NCI-H1417 treated with DMSO at 0.1 percent for 48 hours (cell line): ENCODE data around the gene ATXN7L3.
"Not testable (repeated sequence)": the region's sequence is repeated elsewhere in the genome, so short reads cannot be mapped to it uniquely, and the experiment has no call there.

ENCODE experiments used
- DNase-seq: peaks from one replicate; lab custom pipeline; 2025; lab: John Stamatoyannopoulos, UW

Gene ATXN7L3, protein sequence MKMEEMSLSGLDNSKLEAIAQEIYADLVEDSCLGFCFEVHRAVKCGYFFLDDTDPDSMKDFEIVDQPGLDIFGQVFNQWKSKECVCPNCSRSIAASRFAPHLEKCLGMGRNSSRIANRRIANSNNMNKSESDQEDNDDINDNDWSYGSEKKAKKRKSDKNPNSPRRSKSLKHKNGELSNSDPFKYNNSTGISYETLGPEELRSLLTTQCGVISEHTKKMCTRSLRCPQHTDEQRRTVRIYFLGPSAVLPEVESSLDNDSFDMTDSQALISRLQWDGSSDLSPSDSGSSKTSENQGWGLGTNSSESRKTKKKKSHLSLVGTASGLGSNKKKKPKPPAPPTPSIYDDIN

GRCh38 chr17:44199553-44200477 lies at the start of gene ATXN7L3:
TSS of gene ATXN7L3 (minus strand) at chr17:44199884. CDS start at chr17:44198070, 1,814 bp downstream.
- DNase-seq: peak; percentile 79

DNA sequence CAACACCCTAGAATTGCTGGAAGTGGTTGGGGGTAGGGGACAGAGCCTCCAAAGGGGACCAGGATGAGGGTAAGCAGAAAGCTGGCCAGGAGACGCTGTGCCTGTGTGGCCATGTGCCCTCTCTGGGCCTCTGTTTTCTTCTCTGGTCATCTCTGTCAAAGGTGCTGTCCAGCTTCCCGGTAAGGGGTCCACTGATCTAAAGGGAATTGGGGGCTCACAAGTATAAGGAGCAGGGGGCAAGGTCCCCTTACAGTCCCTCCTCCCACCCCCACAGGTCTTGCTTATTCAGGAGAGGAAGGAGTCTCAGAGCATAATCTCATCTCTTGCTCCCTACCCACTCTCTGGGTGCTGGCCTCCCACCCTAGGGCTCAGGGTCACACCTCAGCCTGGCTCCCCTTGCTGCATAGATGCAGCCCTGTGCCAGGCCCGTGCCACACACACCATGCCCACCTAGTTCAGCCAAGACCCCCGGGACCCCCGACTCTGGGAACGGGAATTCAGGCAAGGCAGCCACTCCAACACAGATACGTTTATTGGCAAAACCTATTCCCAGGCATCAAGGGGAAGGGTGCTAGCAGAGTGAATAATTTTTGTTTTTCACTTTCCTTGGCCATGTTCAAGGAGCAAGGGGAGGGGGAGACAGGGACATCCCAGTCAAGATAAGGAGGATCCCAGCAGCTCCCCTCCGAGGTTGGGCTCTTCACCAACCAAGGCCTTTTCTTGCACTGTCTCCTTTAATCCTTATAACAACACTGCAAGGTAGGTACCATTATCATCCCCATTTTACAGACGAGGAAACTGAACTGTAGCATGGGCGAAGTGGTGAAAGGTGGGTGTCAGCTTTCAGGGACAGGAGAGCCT lies 48.4 kb upstream of the ATXN7L3 start:
- no peak for DNase-seq

GRCh38 chr17:44247440-44247841 lies 47.8 kb upstream of the ATXN7L3 start:
- no peak for DNase-seq

- no peak for DNase-seq
These were observed 41.5 kb upstream of the ATXN7L3 start for GRCh38 chr17:44241106-44241624.

DNA sequence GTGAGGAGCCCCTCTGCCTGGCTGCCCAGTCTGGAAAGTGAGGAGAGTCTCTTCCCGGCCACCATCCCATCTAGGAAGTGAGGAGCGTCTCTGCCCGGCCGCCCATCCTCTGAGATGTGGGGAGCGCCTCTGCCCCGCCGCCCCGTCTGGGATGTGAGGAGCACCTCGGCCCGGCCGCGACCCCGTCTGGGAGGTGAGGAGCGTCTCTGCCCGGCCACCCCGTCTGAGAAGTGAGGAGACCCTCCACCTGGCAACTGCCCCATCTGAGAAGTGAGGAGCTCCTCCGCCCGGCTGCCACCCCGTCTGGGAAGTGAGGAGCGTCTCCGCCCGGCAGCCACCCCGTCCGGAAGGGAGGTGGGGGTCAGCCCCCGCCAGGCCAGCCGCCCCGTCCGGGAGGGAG lies 38.2 kb upstream of the ATXN7L3 start:
- DNase-seq: not testable (repeated sequence)

- no peak for DNase-seq
These were observed 36.8 kb upstream of the ATXN7L3 start for GRCh38 chr17:44236444-44236991.

DNA sequence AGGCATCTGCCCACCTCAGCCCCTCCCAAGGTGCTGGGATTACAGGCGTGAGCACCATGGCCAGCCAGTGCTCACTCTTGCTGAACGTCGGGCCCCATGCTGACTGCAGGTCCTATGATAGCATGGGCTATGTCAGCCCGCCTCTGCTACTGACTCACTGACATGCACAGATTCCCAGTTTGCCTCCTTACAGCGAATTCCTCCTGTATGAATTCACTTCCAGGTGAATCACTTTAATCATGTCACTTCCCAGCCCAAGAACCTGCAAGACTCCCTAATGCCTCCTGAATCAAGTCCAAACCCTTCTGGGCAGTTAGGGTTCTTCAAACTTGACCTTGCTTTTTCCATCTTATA lies 35.9 kb upstream of the ATXN7L3 start:
- DNase-seq: no peak

DNA sequence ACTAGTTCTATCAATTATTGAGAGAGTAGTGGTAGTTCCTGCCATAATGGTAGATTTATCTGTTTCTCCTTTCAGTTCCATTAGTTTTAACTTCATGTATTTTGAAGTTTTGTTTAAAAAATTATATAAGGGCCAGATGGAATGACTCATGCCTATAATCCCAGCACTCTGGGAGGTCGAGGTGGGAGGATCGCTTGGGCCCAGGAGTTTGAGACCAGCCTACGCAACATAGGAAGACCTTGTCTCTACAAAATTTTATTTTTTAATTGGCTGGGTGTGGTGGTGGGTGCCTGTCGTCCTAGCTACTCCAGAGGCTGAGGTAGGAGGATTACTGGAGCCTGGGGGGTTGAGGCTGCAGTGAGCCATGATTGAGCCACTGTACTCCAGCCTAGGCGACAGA lies 33.9 kb upstream of the ATXN7L3 start:
- DNase-seq: no peak

DNA sequence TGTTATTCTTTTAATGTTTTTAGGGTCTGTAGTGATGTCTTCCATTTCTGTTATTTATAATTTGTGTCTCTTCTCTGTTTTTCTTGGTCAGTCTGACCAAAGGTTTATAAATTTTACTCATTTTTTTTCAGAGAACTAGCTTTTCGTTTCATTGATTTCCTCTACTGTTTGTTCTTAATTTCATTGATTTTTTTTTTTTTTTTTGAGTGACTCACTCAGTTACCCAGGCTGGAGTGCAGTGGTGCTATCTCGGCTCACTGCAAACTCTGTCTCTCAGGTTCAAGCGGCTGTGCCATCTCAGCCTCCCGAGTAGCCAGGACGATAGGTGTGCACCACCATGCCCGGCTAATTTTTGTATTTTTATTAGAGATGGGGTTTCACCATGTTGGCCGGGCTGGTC lies 32.4 kb upstream of the ATXN7L3 start:
- no peak for DNase-seq

DNA sequence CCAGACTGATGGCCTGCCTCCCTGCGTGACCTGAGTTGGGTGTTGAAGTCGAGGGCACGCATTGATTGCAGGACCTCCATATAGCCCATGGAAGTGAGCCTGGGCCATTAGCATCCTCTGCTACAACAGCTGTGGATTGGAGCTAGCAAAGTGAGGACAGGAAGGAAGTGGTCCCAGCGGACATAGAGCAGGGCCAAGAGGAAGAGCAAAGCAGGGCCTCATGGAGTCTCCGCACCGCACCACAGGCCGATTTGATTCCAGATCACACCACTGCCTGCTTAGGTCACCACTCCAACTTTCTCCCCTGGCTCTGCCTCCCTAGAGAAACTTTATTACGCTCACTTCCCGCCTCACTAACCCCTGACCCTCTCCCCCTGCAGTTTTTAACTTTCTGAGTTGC lies 30.5 kb upstream of the ATXN7L3 start:
- DNase-seq: no peak

GRCh38 chr17:44229090-44229489 lies 29.4 kb upstream of the ATXN7L3 start:
- DNase-seq: no peak

GRCh38 chr17:44223541-44224071 lies 23.9 kb upstream of the ATXN7L3 start:
- no peak for DNase-seq

DNA sequence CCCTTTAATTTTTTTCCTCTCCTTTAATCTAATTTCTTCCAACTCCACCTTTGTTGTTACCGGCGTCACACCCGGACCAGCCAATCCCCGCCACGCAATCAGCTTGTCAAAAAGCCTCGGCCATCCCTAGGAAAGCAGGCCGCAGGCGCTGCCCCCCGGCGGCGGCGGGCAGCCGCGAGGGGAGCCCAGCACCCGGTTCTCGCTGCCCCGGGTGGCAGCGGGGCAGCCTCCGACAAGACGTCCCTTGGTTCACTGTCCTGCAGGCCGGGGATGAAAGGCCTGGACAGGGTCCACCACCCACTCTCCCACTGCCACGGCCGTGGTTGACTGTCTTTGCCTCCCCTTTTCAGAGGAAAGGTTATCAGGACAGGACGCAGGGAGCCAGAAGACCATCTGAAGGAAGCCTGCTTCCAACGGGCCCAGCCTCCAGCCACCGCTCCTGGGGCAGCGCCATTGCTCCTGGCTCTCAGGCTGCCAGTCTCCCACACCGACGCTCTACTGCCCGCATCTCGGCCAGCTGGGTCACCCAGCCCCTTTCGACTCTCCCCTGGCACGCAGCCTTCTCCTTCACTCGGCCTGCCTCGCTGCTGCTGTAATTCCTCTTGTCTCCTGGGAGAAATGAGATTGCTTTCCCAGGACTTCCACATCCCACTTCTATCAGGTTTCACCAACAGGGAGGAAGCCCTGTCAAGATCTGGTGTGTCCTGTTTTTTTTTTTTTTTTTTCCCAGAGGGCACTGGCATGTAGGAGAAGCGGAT lies 22.6 kb upstream of the ATXN7L3 start:
- DNase-seq: no peak

GRCh38 chr17:44221862-44222111 lies 22.1 kb upstream of the ATXN7L3 start:
- no peak for DNase-seq

- DNase-seq: peak; percentile 51
These were observed 21.6 kb upstream of the ATXN7L3 start for GRCh38 chr17:44221084-44221861.

GRCh38 chr17:44220213-44221083 lies 20.8 kb upstream of the ATXN7L3 start:
- no peak for DNase-seq

DNA sequence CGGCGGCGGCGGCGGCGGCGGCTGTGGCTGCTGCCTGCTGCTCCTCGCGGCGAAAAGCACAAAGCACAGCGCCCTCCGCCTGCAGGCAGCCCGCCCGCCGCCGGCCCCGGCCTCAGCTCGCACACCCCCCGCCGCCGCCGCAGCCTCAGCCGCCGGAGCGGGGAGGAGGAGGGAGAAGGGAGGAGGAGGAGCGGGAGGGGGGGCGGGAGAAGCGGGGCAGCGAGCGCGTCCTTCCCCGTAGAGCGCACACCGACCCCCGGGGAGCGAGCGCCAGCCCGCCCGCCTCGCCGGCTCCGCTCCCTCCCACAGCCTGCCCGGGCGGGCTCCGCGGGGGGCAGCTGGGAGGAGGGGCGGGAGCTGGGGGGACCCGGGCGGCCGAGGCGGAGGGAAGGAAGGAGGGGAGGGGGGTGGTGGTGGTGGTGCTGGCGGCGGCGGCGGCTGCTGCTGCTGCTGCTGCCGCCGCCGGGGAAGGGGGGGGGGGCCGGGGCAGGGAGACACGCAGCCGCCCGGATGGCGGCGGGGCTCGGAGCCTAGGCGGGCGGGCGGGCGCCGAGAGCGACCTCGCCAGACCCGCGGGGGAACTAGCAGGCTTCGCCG lies 20.0 kb upstream of the ATXN7L3 start, which contains the start of gene UBTF:
TSS of gene UBTF (minus strand) at position 60 of the 597 bp plus-strand sequence. CDS start 1,446 bp downstream, outside the sequence.
- peak; percentile 37 for DNase-seq

DNA sequence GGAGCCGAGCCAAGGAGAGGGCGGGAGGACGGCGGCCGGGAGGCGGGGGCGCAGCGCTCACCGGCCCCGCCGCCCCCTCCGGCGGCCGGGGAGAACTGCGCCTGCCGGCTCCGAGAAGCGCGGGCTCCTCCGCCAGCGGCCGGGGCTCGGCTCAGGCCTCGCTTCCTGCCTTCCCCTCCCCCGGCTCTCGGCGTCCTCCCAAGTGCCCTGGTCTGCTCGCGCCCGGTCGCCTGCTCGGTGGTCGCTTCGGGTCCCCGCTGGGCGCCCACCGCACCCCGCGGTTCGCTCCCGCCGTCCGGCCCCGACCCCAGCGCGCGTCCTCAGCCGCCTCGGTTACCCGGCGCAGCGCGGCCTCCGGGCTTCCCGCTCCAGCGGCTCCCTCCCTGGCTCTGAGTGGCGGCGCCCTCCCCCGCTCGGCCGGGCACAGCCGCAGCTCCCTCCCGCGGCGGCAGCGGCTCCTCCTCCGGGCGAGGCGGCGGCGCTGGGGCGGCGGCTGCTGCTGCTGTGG lies 19.5 kb upstream of the ATXN7L3 start:
- no peak for DNase-seq
